HG03064 (cell line): Measurements from ENCODE around the gene TLK1.
A peak's percentile ranks its signal among the peaks of the same experiment; 100 is the strongest.
"Not testable (repeated sequence)": the region's sequence is repeated elsewhere in the genome, so short reads cannot be mapped to it uniquely, and the experiment has no call there.

Source experiments
- ATAC-seq: cut with Tn5 transposase; IDR thresholded peaks from one replicate; pipeline ENCODE4 v1.9.1; 2021; ENCODE audit warnings: low read depth; ENCODE audit not compliant: unreplicated experiment

TLK1 gene

GRCh38 chr2:171171808-171172207 is 11.1 kb upstream of the TLK1 start:
- ATAC-seq: no peak

- no peak for ATAC-seq
Measured at GRCh38 chr2:171169839-171170238, 9.1 kb upstream of the TLK1 start.

- no peak for ATAC-seq
Measured at GRCh38 chr2:171169333-171169732, 8.6 kb upstream of the TLK1 start.

GRCh38 chr2:171167352-171167997 is 6.8 kb upstream of the TLK1 start:
- ATAC-seq: no peak

- no peak for ATAC-seq
Measured at GRCh38 chr2:171166328-171166983, 5.8 kb upstream of the TLK1 start.

- no peak for ATAC-seq
Measured at GRCh38 chr2:171165967-171166327, 5.3 kb upstream of the TLK1 start.

GRCh38 chr2:171163261-171163660 is 2.6 kb upstream of the TLK1 start:
- no peak for ATAC-seq

- ATAC-seq: not testable (repeated sequence)
Measured at GRCh38 chr2:171162522-171163197, 2.0 kb upstream of the TLK1 start.

- peak; percentile 55 for ATAC-seq
Measured at GRCh38 chr2:171160956-171161740, 455 bp upstream of the TLK1 start.

- ATAC-seq: no peak
Measured at GRCh38 chr2:171159372-171160118, 1.1 kb downstream of the TLK1 start.

- no peak for ATAC-seq
Measured at GRCh38 chr2:171158790-171159371, 1.8 kb downstream of the TLK1 start.

- no peak for ATAC-seq
Measured at GRCh38 chr2:171158036-171158789, 2.5 kb downstream of the TLK1 start.

- ATAC-seq: no peak
Measured at GRCh38 chr2:171157109-171157500, 3.6 kb downstream of the TLK1 start.

- ATAC-seq: no peak
Measured at GRCh38 chr2:171154348-171154747, 6.3 kb downstream of the TLK1 start.

GRCh38 chr2:171150694-171151285 is 9.9 kb downstream of the TLK1 start:
- ATAC-seq: no peak

GRCh38 chr2:171149986-171150693 is 10.6 kb downstream of the TLK1 start:
- ATAC-seq: no peak

GRCh38 chr2:171149171-171149938 is 11.3 kb downstream of the TLK1 start:
- ATAC-seq: no peak

- no peak for ATAC-seq
Measured at GRCh38 chr2:171147081-171147480, 13.6 kb downstream of the TLK1 start.
